Fibroblast of lung (primary cell): Measurements from ENCODE around the gene EPB41.

ENCODE experiments used
- CTCF ChIP-seq, 2 donors: IDR thresholded peaks in 1 of 2; conservative IDR thresholded peaks in 1 of 2; 1 replicate in 1 of 2; 2 replicates in 1 of 2; pipeline ENCODE4 v1.5.1; 2011 to 2012; ENCODE audit warnings: low read length in 2 of 2, control low read depth in 1 of 2, inconsistent platforms in 1 of 2, low read depth in 1 of 2, mild to moderate bottlenecking in 1 of 2
- EZH2 ChIP-seq: IDR thresholded peaks from 2 replicates; pipeline ENCODE4 v1.5.1; 2012; ENCODE audit warnings: low read length, control low read depth, mild to moderate bottlenecking; ENCODE audit errors: missing control alignments

- no peak for TF ChIP-seq CTCF (conservative IDR thresholded peaks at IDR 0.05 in 1 of 2, IDR thresholded peaks at IDR 0.05 in 1 of 2; ENCODE audit: low read depth in 1 of 2, low read length in 2 of 2)
- no peak for TF ChIP-seq EZH2
These were observed 894 bp downstream of the EPB41 start for GRCh38 chr1:28915031-28915895.
